Upper lobe of right lung (tissue), 1 donor: ENCODE results near the gene UBR3. TPM values are rescaled to one million over a fixed set of nuclear protein-coding genes. Genes with fewer than 3 reads are reported as not detected.

ENCODE experiments used
- ATAC-seq: fragments of 200-7000 bp; cut with Tn5 transposase; one replicate; pipeline ENCODE4 v1.9.1; 2020; ENCODE audit warnings: mild to moderate bottlenecking, moderate library complexity
- DNase-seq: peaks from one replicate; pipeline ENCODE4 v3.0.0-alpha.2; 2020
- H3K27ac ChIP-seq: fragments of 200-600 bp; one replicate; pipeline ENCODE4 v1.8.0; 2022
- H3K27me3 ChIP-seq: fragments of 200-600 bp; one replicate; pipeline ENCODE4 v1.8.0; 2022; ENCODE audit warnings: mild to moderate bottlenecking
- H3K36me3 ChIP-seq: fragments of 200-600 bp; one replicate; pipeline ENCODE4 v1.8.0; 2022
- H3K4me1 ChIP-seq: fragments of 200-600 bp; one replicate; pipeline ENCODE4 v1.8.0; 2022
- H3K4me3 ChIP-seq: fragments of 200-600 bp; one replicate; pipeline ENCODE4 v1.8.0; 2022; ENCODE audit warnings: mild to moderate bottlenecking
- H3K9me3 ChIP-seq: fragments of 200-600 bp; one replicate; pipeline ENCODE4 v1.8.0; 2022
- intact Hi-C: fragments of 100-400 bp; cut with DNase I; formaldehyde crosslinking; loops from one replicate; pipeline ENCODE4 v1.11.0; 2022
- total RNA-seq: library from RNA; stranded (reverse); fragmentation: NEBNext Ultra II Directional; extraction: Animal tissue kit (Norgen Biotek cat#: 25700); gene quantifications from one replicate; pipeline ENCODE4 v1.2.1, GENCODE V29; 2021
- TF ChIP-seq, protein P1 (sequence below): fragments of 200-600 bp; IDR thresholded peaks from one replicate; pipeline ENCODE4 v1.8.0; 2022; ENCODE audit warnings: antibody characterized with exemption
- donor health status: DM: no; HTN: yes; CAD: no; lungs with severe emphysema.

The UBR3 gene
- total RNA-seq, 1 donor from 2014 or later: 42.8 TPM

DNA sequence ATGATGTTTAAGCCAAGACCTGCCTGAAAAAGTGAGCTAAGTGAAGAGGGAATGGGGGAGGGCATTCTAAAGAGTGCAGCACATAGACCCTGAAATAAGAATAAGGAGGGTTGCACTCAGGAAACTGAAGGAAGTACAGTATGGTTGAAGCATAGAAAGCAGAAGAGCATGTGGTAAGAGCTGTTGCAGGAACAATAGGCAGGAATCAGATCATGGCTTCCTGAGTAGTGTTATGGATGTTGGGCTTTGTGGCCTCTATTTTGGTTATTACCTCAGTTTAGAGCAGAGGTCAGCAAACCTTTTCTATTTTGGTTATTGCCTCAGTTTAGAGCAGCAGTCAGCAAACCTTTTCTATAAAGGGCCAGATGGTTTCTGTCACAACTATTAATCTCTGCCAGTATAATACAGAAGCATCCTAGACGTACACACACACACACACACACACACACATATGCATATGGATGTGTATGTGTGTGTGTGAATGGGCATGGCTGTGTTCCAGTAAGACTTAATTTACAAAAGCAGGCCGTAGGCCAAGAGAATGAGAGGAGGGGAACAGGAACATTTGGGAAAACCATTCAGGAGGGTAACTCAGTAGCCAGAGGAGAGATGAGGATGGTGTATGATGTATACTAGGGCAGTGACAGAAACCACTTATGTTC lies 259.6 kb downstream of the UBR3 start:
- DNase-seq (no peak), ATAC-seq (no peak)
- no peak overlapping the region for H3K27ac ChIP-seq
- intact Hi-C loops: no loop called here
- TF ChIP-seq, protein P1, sequence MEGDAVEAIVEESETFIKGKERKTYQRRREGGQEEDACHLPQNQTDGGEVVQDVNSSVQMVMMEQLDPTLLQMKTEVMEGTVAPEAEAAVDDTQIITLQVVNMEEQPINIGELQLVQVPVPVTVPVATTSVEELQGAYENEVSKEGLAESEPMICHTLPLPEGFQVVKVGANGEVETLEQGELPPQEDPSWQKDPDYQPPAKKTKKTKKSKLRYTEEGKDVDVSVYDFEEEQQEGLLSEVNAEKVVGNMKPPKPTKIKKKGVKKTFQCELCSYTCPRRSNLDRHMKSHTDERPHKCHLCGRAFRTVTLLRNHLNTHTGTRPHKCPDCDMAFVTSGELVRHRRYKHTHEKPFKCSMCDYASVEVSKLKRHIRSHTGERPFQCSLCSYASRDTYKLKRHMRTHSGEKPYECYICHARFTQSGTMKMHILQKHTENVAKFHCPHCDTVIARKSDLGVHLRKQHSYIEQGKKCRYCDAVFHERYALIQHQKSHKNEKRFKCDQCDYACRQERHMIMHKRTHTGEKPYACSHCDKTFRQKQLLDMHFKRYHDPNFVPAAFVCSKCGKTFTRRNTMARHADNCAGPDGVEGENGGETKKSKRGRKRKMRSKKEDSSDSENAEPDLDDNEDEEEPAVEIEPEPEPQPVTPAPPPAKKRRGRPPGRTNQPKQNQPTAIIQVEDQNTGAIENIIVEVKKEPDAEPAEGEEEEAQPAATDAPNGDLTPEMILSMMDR: no peak
- H3K9me3 ChIP-seq: no peaks in the 10 kb centered on the region
- H3K4me1 ChIP-seq: no peaks in the 10 kb centered on the region
- no peak overlapping the region for H3K4me3 ChIP-seq
- no peaks in the 10 kb centered on the region for H3K27me3 ChIP-seq
- peaks cover 3% of the 10 kb centered on the region for H3K36me3 ChIP-seq

DNA sequence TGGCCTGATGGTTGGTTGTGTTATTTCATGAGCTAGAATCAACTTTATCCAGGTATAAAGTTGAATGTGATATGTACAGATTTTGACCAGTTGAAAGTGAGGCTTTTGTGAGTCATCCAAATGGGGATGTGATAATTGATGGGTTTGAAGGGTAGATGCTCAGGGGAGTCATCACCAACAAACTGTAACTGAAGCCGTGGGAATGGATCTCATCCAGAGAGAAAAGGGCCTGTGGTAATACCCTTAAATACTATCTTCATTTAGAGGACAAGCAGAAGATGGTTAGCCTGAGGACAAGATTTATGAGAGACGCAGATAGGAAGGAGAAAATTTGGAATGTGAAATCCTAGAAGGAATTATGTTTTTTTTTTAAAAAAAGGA lies 260.1 kb downstream of the UBR3 start:
- intact Hi-C loops: no loop called here
- ATAC-seq: no peak
- Histone ChIP-seq H3K27me3 (no peaks in the 10 kb centered on the region), H3K9me3 (no peaks in the 10 kb centered on the region), H3K4me1 (no peaks in the 10 kb centered on the region), H3K27ac (no peak overlapping the region), H3K4me3 (no peak overlapping the region), H3K36me3 (no peaks in the 10 kb centered on the region)
- TF ChIP-seq, protein P1: no peak
- no peak for DNase-seq

DNA sequence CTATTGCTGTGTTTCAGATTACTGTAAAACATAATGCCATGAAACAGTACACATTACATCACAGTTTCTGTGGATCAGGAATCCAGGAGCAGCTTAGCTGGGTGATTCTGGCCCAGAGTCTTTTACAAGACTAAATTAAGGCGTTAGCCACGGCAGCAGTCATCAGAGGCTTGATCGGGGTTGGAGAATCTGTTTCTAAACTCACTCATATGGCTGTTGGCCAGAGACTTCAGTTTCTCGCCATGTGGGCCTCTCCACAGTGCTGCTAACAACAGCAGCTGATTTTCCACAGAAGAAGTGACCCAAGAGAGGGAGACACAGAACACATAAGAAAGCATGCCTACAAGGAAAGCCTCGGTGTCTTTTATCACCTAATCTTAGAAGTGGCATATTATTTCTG lies 261.5 kb downstream of the UBR3 start:
- intact Hi-C loops: no loop called here
- no peaks in the 10 kb centered on the region for H3K27me3 ChIP-seq
- DNase-seq: no peak
- no peak for ATAC-seq
- H3K27ac ChIP-seq: no peak overlapping the region
- TF ChIP-seq, protein P1: no peak
- no peaks in the 10 kb centered on the region for H3K9me3 ChIP-seq
- no peak overlapping the region for H3K4me3 ChIP-seq
- no peaks in the 10 kb centered on the region for H3K4me1 ChIP-seq
- no peaks in the 10 kb centered on the region for H3K36me3 ChIP-seq

DNA sequence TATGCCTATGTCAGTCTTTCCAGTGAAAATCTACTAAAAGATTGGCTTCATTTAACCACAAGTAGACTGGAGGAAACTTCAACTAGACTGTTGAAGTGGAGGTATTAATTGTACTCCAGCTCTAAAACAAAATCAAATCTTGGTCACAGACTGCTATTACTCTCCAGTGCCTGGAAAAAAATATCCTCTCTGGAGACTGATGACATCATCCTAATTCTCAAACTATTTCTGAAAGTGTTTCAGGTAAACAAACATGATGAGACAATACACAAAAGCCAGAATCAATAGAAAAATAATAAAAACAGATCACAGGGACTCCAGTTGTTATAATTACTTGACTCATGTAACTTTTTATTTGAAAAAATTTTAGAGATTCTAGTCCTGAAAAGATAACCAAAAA lies 263.0 kb downstream of the UBR3 start:
- no peak overlapping the region for H3K27ac ChIP-seq
- ATAC-seq: no peak

DNA sequence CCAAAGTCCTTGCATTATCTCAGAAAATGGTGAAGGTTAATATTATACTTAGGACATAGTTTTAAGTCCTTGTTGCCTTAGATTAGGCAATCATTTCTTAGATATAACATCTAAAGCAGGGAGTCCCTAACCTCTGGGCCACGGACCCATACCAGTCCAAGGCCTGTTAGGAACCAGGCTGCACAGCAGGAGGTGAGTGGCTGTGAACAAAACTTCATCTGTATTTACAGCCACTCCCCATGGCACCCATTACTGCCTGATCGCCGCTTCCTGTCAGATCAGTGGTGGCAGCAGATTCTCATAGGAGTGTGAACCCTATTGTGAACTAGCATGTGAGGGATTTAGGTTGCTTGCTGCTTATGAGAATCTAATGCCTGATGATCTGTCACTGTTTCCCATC lies 264.2 kb downstream of the UBR3 start:
- no peaks in the 10 kb centered on the region for H3K36me3 ChIP-seq
- no peaks in the 10 kb centered on the region for H3K9me3 ChIP-seq
- ATAC-seq: no peak
- no peaks in the 10 kb centered on the region for H3K27me3 ChIP-seq
- intact Hi-C loops: no loop called here
- no peak overlapping the region for H3K27ac ChIP-seq
- H3K4me3 ChIP-seq: no peak overlapping the region
- no peaks in the 10 kb centered on the region for H3K4me1 ChIP-seq
- no peak for DNase-seq
- TF ChIP-seq, protein P1: no peak

More for the DNA sequence above, 263.0 kb downstream of the UBR3 start:
- Histone ChIP-seq H3K36me3 (no peaks in the 10 kb centered on the region), H3K4me1 (no peaks in the 10 kb centered on the region), H3K27me3 (no peaks in the 10 kb centered on the region), H3K9me3 (no peaks in the 10 kb centered on the region), H3K4me3 (no peak overlapping the region)
- intact Hi-C loops: no loop called here
- TF ChIP-seq, protein P1: no peak
- DNase-seq: no peak
